MM.1S (cell line): Measurements from ENCODE around the gene STAT1.

Experiments
- DNase-seq: peaks from one replicate; pipeline ENCODE4 v3.0.0-alpha.2; 2015
- H2AFZ ChIP-seq: fragments of 300-600 bp; sonication (generic); 2 replicates; pipeline ENCODE4 v1.6.0; 2016; ENCODE audit warnings: antibody characterized with exemption, low read length
- H3F3A ChIP-seq: fragments of 300-600 bp; sonication (generic); 2 replicates; pipeline ENCODE4 v1.6.1; 2016; ENCODE audit warnings: mild to moderate bottlenecking, antibody characterized with exemption, low read length, moderate library complexity, mixed read lengths; ENCODE audit not compliant: insufficient read depth
- H3K27ac ChIP-seq: fragments of 300-600 bp; sonication (generic); 2 replicates; pipeline ENCODE4 v1.5.1; 2016; ENCODE audit warnings: mild to moderate bottlenecking, low read length
- H3K27me3 ChIP-seq: fragments of 300-600 bp; sonication (generic); replicated peaks from 2 replicates; pipeline ENCODE4 v1.6.0; 2016; ENCODE audit warnings: low read length; ENCODE audit not compliant: insufficient read depth
- H3K36me3 ChIP-seq: fragments of 300-600 bp; sonication (generic); replicated peaks from 2 replicates; pipeline ENCODE4 v1.6.1; 2016; ENCODE audit warnings: mild to moderate bottlenecking, low read length, mixed read lengths; ENCODE audit not compliant: insufficient read depth
- H3K4me1 ChIP-seq: fragments of 300-600 bp; sonication (generic); 2 replicates; pipeline ENCODE4 v1.6.1; 2016; ENCODE audit warnings: low read length, mixed read lengths
- H3K4me2 ChIP-seq: fragments of 300-600 bp; sonication (generic); 2 replicates; pipeline ENCODE4 v1.6.0; 2016; ENCODE audit warnings: low read depth, low read length
- H3K4me3 ChIP-seq: fragments of 300-600 bp; sonication (generic); 2 replicates; pipeline ENCODE4 v1.5.1; 2016; ENCODE audit warnings: low read length, mixed read lengths
- H3K79me2 ChIP-seq: fragments of 300-600 bp; sonication (generic); 2 replicates; pipeline ENCODE4 v1.6.1; 2016; ENCODE audit warnings: mixed run types, low read length, mixed read lengths
- H3K9ac ChIP-seq: fragments of 300-600 bp; sonication (generic); 2 replicates; pipeline ENCODE4 v1.6.1; 2016; ENCODE audit warnings: low read length, mixed read lengths
- H3K9me2 ChIP-seq: fragments of 300-600 bp; sonication (generic); replicated peaks from 2 replicates; pipeline ENCODE4 v1.6.1; 2016; ENCODE audit warnings: mild to moderate bottlenecking, low read length, mixed read lengths; ENCODE audit not compliant: insufficient read depth
- H3K9me3 ChIP-seq: fragments of 300-600 bp; sonication (generic); replicated peaks from 2 replicates; pipeline ENCODE4 v1.6.1; 2016; ENCODE audit warnings: mild to moderate bottlenecking, low read length, mixed read lengths; ENCODE audit not compliant: insufficient read depth
- H4K20me1 ChIP-seq: fragments of 300-600 bp; sonication (generic); 2 replicates; pipeline ENCODE4 v1.6.1; 2016; ENCODE audit warnings: mild to moderate bottlenecking, low read length, moderate library complexity, mixed read lengths; ENCODE audit not compliant: insufficient read depth
- CTCF ChIP-seq: fragments of 300-600 bp; sonication (generic); IDR thresholded peaks from 2 replicates; pipeline ENCODE4 v1.5.1; 2016; ENCODE audit warnings: antibody characterized with exemption, low read length, mixed read lengths
- EZH2 ChIP-seq: fragments of 300-600 bp; sonication (generic); optimal IDR thresholded peaks from 2 replicates; pipeline ENCODE3; 2017; ENCODE audit warnings: low read depth, mild to moderate bottlenecking, antibody characterized with exemption, low read length, mixed read lengths
- EZH2phosphoT487 ChIP-seq: fragments of 300-600 bp; sonication (generic); IDR thresholded peaks from 2 replicates; pipeline ENCODE4 v1.6.1; 2018; ENCODE audit warnings: antibody characterized with exemption, low read length

The STAT1 gene

GRCh38 chr2:190968522-190968921, 45.4 kb downstream of the STAT1 start:
- Histone ChIP-seq H3K27me3 (no peaks in the 10 kb centered on the region), H2AFZ (no peak overlapping the region), H3K36me3 (0 out of 2 replicates have a peak, but pooled peaks cover 7% of the 10 kb centered on the region), H3K9me3 (no peaks in the 10 kb centered on the region), H3K27ac (no peak overlapping the region), H3K4me3 (no peak overlapping the region), H4K20me1 (no peaks in the 10 kb centered on the region), H3K79me2 (no peaks in the 10 kb centered on the region), H3K9ac (no peak overlapping the region), H3K9me2 (no peaks in the 10 kb centered on the region), H3K4me2 (no peak overlapping the region), H3K4me1 (peaks cover 11% of the 10 kb centered on the region), H3F3A (no peaks in the 10 kb centered on the region)
- TF ChIP-seq EZH2 = no peak
- no peak for TF ChIP-seq CTCF
- no peak for TF ChIP-seq EZH2phosphoT487
- DNase-seq = no peak

GRCh38 chr2:190965580-190966222, 48.3 kb downstream of the STAT1 start:
- Histone ChIP-seq H3K27me3 (no peaks in the 10 kb centered on the region), H3F3A (no peaks in the 10 kb centered on the region), H3K9ac (no peak overlapping the region), H3K79me2 (no peaks in the 10 kb centered on the region), H3K4me2 (no peak overlapping the region), H3K9me3 (no peaks in the 10 kb centered on the region), H3K27ac (no peak overlapping the region), H3K4me3 (no peak overlapping the region), H2AFZ (no peak overlapping the region), H3K36me3 (0 out of 2 replicates have a peak, but pooled peaks cover 7% of the 10 kb centered on the region), H3K9me2 (no peaks in the 10 kb centered on the region), H4K20me1 (no peaks in the 10 kb centered on the region), H3K4me1 (peaks cover 13% of the 10 kb centered on the region)
- DNase-seq = no peak
- TF ChIP-seq EZH2 (no peak), EZH2phosphoT487 (no peak), CTCF (no peak)

GRCh38 chr2:190964170-190964795, 49.7 kb downstream of the STAT1 start:
- Histone ChIP-seq H3F3A (no peaks in the 10 kb centered on the region), H3K4me2 (peak overlapping the region; percentile 68)
- TF ChIP-seq CTCF (no peak), EZH2phosphoT487 (no peak)

More at GRCh38 chr2:190964170-190964795, 49.7 kb downstream of the STAT1 start:
- no peak overlapping the region for H3K4me3 ChIP-seq
- peaks cover 13% of the 10 kb centered on the region for H3K4me1 ChIP-seq
- no peaks in the 10 kb centered on the region for H3K27me3 ChIP-seq
- no peaks in the 10 kb centered on the region for H4K20me1 ChIP-seq
- peak; percentile 65 for DNase-seq
- H3K9me3 ChIP-seq = no peaks in the 10 kb centered on the region
- H3K27ac ChIP-seq = no peak overlapping the region
- H3K79me2 ChIP-seq = no peaks in the 10 kb centered on the region
- no peak overlapping the region; the same call in 1 of the 2 replicates for H3K9ac ChIP-seq
- H3K9me2 ChIP-seq = no peaks in the 10 kb centered on the region
- H3K36me3 ChIP-seq = no peaks in the 10 kb centered on the region
- H2AFZ ChIP-seq = peak overlapping the region; percentile 46; the same call in 1 of the 2 replicates
